RCC 7860 (cell line): Measurements from ENCODE around the gene PSMF1.

Source experiments
- DNase-seq: peaks from one replicate; pipeline ENCODE4 v3.0.0-alpha.2; 2015; ENCODE audit warnings: low spot score
- FAIRE-seq: peaks from 2 replicates; lab custom pipeline; 2012; peaks lifted over from hg19 to GRCh38; lab: Jason Lieb, UNC

Gene PSMF1

GRCh38 chr20:1186367-1186991 is 68.1 kb downstream of the PSMF1 start:
- FAIRE-seq = no peak
- no peak for DNase-seq

GRCh38 chr20:1187605-1188171 is 69.3 kb downstream of the PSMF1 start:
- FAIRE-seq = no peak
- DNase-seq = no peak

GRCh38 chr20:1188347-1188746 is 69.9 kb downstream of the PSMF1 start:
- DNase-seq (no peak), FAIRE-seq (no peak)

- FAIRE-seq (no peak), DNase-seq (no peak)
Measured at GRCh38 chr20:1189827-1190226, 71.4 kb downstream of the PSMF1 start.

- FAIRE-seq (no peak), DNase-seq (no peak)
Measured at GRCh38 chr20:1190847-1191246, 72.4 kb downstream of the PSMF1 start.

- no peak for FAIRE-seq
- DNase-seq = no peak
Measured at GRCh38 chr20:1191299-1191698, 72.9 kb downstream of the PSMF1 start.

- no peak for DNase-seq
- no peak for FAIRE-seq
Measured at GRCh38 chr20:1195226-1195625, 76.8 kb downstream of the PSMF1 start.

GRCh38 chr20:1196634-1197033 is 78.2 kb downstream of the PSMF1 start:
- FAIRE-seq (no peak), DNase-seq (no peak)

- no peak for DNase-seq
- no peak for FAIRE-seq
Measured at GRCh38 chr20:1197801-1198200, 79.4 kb downstream of the PSMF1 start.

- FAIRE-seq = no peak
Measured at GRCh38 chr20:1198751-1199150, 80.3 kb downstream of the PSMF1 start.

GRCh38 chr20:1199212-1199873 is 80.9 kb downstream of the PSMF1 start:
- FAIRE-seq (no peak), DNase-seq (no peak)

More at GRCh38 chr20:1198751-1199150, 80.3 kb downstream of the PSMF1 start:
- DNase-seq = no peak

- DNase-seq = no peak
- no peak for FAIRE-seq
Measured at GRCh38 chr20:1199964-1200363, 81.6 kb downstream of the PSMF1 start.

GRCh38 chr20:1202762-1203504 is 84.5 kb downstream of the PSMF1 start, which contains the start of gene C20orf202:
Gene C20orf202 (plus strand): TSS chr20:1203454. CDS start chr20:1203586, 132 bp downstream.
- FAIRE-seq (no peak), DNase-seq (no peak)

- FAIRE-seq = no peak
- no peak for DNase-seq
Measured at GRCh38 chr20:1203630-1204029, 85.2 kb downstream of the PSMF1 start.

- FAIRE-seq (no peak), DNase-seq (no peak)
Measured at GRCh38 chr20:1204113-1204512, 85.7 kb downstream of the PSMF1 start.

- no peak for FAIRE-seq
- no peak for DNase-seq
Measured at GRCh38 chr20:1204576-1204975, 86.2 kb downstream of the PSMF1 start.

- FAIRE-seq = no peak
- no peak for DNase-seq
Measured at GRCh38 chr20:1205802-1206201, 87.4 kb downstream of the PSMF1 start.

GRCh38 chr20:1206366-1207148 is 88.2 kb downstream of the PSMF1 start:
- no peak for FAIRE-seq
- no peak for DNase-seq

GRCh38 chr20:1207293-1207878 is 89.0 kb downstream of the PSMF1 start:
- no peak for FAIRE-seq
- DNase-seq = no peak
